Measurements from ENCODE around the gene PTK6.
"Not testable (repeated sequence)": the region's sequence is repeated elsewhere in the genome, so short reads cannot be mapped to it uniquely, and the experiment has no call there.

Gene PTK6

GRCh38 chr20:63559485-63560332 is 22.5 kb upstream of the PTK6 start:
- not testable (repeated sequence) for DNase-seq (ENCODE audit: low read depth in 1 of 2, low spot score in 1 of 2)

GRCh38 chr20:63558804-63559484 is 21.8 kb upstream of the PTK6 start:
- DNase-seq (ENCODE audit: low read depth in 1 of 2, low spot score in 1 of 2) = no peak

- no peak for DNase-seq (ENCODE audit: low read depth in 1 of 2, low spot score in 1 of 2)
These were observed 20.3 kb upstream of the PTK6 start for GRCh38 chr20:63557481-63557891.

- DNase-seq (ENCODE audit: low read depth in 1 of 2, low spot score in 1 of 2) = no peak
These were observed 19.8 kb upstream of the PTK6 start for GRCh38 chr20:63556873-63557478.

GRCh38 chr20:63555661-63556381 is 18.6 kb upstream of the PTK6 start:
- DNase-seq (ENCODE audit: low read depth in 1 of 2, low spot score in 1 of 2) = no peak

- DNase-seq (ENCODE audit: low read depth in 1 of 2, low spot score in 1 of 2) = no peak
These were observed 17.4 kb upstream of the PTK6 start for GRCh38 chr20:63554361-63555278.

- DNase-seq (ENCODE audit: low read depth in 1 of 2, low spot score in 1 of 2) = peak; percentile 21 to 33
These were observed 16.7 kb upstream of the PTK6 start, which contains the start of gene FNDC11 for GRCh38 chr20:63553933-63554290. Gene FNDC11 (plus strand): TSS chr20:63554159. CDS start chr20:63555664, 1,505 bp downstream.

GRCh38 chr20:63553251-63553932 is 16.2 kb upstream of the PTK6 start:
- peak; percentile 84 to 86 for DNase-seq (ENCODE audit: low read depth in 1 of 2, low spot score in 1 of 2)

GRCh38 chr20:63552481-63553249 is 15.5 kb upstream of the PTK6 start:
- peak; percentile 14 to 32 for DNase-seq (ENCODE audit: low read depth in 1 of 2, low spot score in 1 of 2)

- no peak for DNase-seq (ENCODE audit: low read depth in 1 of 2, low spot score in 1 of 2)
These were observed 13.9 kb upstream of the PTK6 start for GRCh38 chr20:63551068-63551467.

GRCh38 chr20:63549679-63550282 is 12.6 kb upstream of the PTK6 start:
- DNase-seq (ENCODE audit: low read depth in 1 of 2, low spot score in 1 of 2) = no peak

- no peak for DNase-seq (ENCODE audit: low read depth in 1 of 2, low spot score in 1 of 2)
These were observed 11.8 kb upstream of the PTK6 start for GRCh38 chr20:63549019-63549418.

GRCh38 chr20:63548542-63548941 is 11.4 kb upstream of the PTK6 start:
- DNase-seq (ENCODE audit: low read depth in 1 of 2, low spot score in 1 of 2) = no peak

GRCh38 chr20:63547725-63548480 is 10.7 kb upstream of the PTK6 start, which contains the start of gene SRMS:
Gene SRMS (minus strand): TSS chr20:63547749. CDS start chr20:63547463, 286 bp downstream.
- DNase-seq (ENCODE audit: low read depth in 1 of 2, low spot score in 1 of 2) = no peak

GRCh38 chr20:63546956-63547724 is 10.0 kb upstream of the PTK6 start:
- no peak for DNase-seq (ENCODE audit: low read depth in 1 of 2, low spot score in 1 of 2)

GRCh38 chr20:63546256-63546955 is 9.2 kb upstream of the PTK6 start:
- no peak for DNase-seq (ENCODE audit: low read depth in 1 of 2, low spot score in 1 of 2)

Data from stimulated activated CD4-positive, alpha-beta T cell treated with anti-CD3 and anti-CD28 coated beads, Interleukin-15, amount 100 ng/mL, for 1 hour (primary cell).